ENCODE results near the gene PCGF1. TPM values are rescaled to one million over a fixed set of nuclear protein-coding genes. Genes with fewer than 3 reads are reported as not detected.

Gene PCGF1
- total RNA-seq, 1 donor from 2014 or later = 17.9 TPM

DNA sequence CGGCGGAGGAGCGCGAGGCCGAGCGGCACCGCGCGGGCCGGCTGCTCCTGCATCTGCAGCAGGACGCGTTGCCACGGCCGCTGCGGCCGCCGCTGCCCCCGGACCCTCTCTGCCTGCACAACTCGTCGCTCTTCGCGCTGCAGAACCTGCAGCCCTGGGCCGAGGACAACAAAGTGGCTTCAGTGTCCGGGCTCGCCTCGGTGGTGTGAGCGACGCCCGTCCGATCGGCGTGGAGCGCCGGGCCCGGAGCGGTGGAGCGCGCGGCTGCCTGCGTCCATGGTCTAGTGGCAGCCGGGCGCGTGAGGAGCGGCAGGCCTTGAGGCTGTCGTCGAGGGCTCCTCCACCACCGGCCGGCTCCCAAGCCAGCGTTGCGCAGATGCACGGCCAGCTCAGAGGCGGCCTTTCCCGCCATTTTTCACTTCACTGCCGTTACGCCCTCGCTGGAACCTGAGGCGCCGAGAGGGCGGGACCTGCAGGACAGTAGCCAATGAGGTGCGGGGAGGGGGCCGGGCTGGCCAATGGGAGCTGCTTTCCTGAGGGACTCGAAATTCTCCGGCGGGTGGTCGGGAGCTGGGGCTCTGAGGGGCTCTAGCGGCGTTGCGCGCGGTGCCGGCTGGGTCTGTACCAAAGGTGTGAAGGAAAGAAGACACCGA, 8.6 kb upstream of the PCGF1 start:
- Histone ChIP-seq H3K36me3 (ENCODE audit: insufficient read depth, low read length) (no peaks in the 10 kb centered on the region), H3K9me3 (ENCODE audit: insufficient read depth, low read depth, low read length) (no peaks in the 10 kb centered on the region), H3K4me1 (ENCODE audit: insufficient read depth, low read length) (peaks cover 10% of the 10 kb centered on the region), H3K4me2 (ENCODE audit: low read length) (peak overlapping the region; percentile 51), H4K20me1 (ENCODE audit: insufficient read depth, low read length) (peaks cover 6% of the 10 kb centered on the region), H3K9ac (ENCODE audit: low read length) (no peak overlapping the region), H2AFZ (ENCODE audit: low read depth, low read length) (peak overlapping the region; percentile 63), H3K4me3 (ENCODE audit: insufficient read depth, low read depth, low read length) (no peak overlapping the region), H3K27me3 (ENCODE audit: insufficient read depth, low read length) (peaks cover 91% of the 10 kb centered on the region), H3K27ac (ENCODE audit: low read depth, low read length) (no peak overlapping the region), H3K79me2 (ENCODE audit: insufficient read depth, low read length) (no peaks in the 10 kb centered on the region)
- FAIRE-seq = no peak
- H3K27me3 Mint-ChIP-seq (ENCODE audit: low read depth, unreplicated experiment) = peaks cover 76% of the 10 kb centered on the region
- no peak overlapping the region for H3K4me3 Mint-ChIP-seq (ENCODE audit: unreplicated experiment)
- TF ChIP-seq, protein P1, sequence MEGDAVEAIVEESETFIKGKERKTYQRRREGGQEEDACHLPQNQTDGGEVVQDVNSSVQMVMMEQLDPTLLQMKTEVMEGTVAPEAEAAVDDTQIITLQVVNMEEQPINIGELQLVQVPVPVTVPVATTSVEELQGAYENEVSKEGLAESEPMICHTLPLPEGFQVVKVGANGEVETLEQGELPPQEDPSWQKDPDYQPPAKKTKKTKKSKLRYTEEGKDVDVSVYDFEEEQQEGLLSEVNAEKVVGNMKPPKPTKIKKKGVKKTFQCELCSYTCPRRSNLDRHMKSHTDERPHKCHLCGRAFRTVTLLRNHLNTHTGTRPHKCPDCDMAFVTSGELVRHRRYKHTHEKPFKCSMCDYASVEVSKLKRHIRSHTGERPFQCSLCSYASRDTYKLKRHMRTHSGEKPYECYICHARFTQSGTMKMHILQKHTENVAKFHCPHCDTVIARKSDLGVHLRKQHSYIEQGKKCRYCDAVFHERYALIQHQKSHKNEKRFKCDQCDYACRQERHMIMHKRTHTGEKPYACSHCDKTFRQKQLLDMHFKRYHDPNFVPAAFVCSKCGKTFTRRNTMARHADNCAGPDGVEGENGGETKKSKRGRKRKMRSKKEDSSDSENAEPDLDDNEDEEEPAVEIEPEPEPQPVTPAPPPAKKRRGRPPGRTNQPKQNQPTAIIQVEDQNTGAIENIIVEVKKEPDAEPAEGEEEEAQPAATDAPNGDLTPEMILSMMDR (IDR thresholded peaks at IDR 0.05; ENCODE audit: insufficient read depth, low read depth, low read length) = no peak
- TF ChIP-seq EZH2 (IDR thresholded peaks at IDR 0.05; ENCODE audit: insufficient read depth, low read length) = peak; percentile 82
- H3K27ac Mint-ChIP-seq (ENCODE audit: unreplicated experiment) = no peak overlapping the region
- no peaks in the 10 kb centered on the region for H3K36me3 Mint-ChIP-seq (ENCODE audit: low read depth, unreplicated experiment)
- no peaks in the 10 kb centered on the region for H3K4me1 Mint-ChIP-seq (ENCODE audit: low read depth, unreplicated experiment)
- peaks cover 8% of the 10 kb centered on the region for H3K9me3 Mint-ChIP-seq (ENCODE audit: unreplicated experiment)
- no peak for DNase-seq (ENCODE audit: low read depth)

DNA sequence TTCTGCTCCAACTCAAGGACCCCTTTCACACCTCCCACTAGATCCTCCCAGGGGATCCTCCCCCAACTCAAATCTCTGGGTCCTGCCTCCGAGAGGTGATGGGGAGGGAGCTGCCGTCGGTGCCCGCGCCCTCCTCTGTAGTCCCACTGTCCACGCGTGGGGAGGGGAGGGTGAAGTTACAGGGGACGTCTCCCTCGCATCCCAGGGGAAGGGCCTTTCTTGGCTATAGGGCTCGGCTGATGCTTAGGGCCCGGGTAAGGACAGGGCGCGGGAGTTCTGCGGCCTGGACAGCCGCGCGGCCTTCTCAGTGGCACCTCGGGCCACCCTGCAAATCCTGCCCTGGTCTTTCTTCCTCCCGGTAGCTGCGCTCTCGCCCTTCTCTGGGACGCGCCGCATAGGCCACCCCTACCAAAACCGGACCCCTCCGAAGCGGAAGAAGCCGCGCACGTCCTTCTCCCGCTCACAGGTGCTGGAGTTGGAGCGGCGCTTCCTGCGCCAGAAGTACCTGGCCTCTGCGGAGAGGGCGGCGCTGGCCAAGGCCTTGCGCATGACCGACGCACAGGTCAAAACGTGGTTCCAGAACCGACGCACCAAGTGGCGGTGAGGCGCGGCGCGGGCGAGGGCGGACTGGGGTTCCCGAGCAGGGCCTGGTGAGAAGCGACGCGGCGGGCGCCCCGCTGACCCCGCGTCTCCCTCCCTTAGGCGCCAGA, 7.9 kb upstream of the PCGF1 start:
- Histone ChIP-seq H3K36me3 (ENCODE audit: insufficient read depth, low read length) (no peaks in the 10 kb centered on the region), H3K9me3 (ENCODE audit: insufficient read depth, low read depth, low read length) (no peaks in the 10 kb centered on the region), H3K4me1 (ENCODE audit: insufficient read depth, low read length) (peaks cover 11% of the 10 kb centered on the region), H3K4me2 (ENCODE audit: low read length) (peak overlapping the region; percentile 51), H3K27ac (ENCODE audit: low read depth, low read length) (no peak overlapping the region), H3K4me3 (ENCODE audit: insufficient read depth, low read depth, low read length) (no peak overlapping the region), H3K79me2 (ENCODE audit: insufficient read depth, low read length) (no peaks in the 10 kb centered on the region), H3K9ac (ENCODE audit: low read length) (no peak overlapping the region), H2AFZ (ENCODE audit: low read depth, low read length) (peak overlapping the region; percentile 63), H4K20me1 (ENCODE audit: insufficient read depth, low read length) (peaks cover 6% of the 10 kb centered on the region), H3K27me3 (ENCODE audit: insufficient read depth, low read length) (peaks cover 91% of the 10 kb centered on the region)
- FAIRE-seq (no peak), DNase-seq (ENCODE audit: low read depth) (no peak)
- H3K27ac Mint-ChIP-seq (ENCODE audit: unreplicated experiment) = no peak overlapping the region
- H3K36me3 Mint-ChIP-seq (ENCODE audit: low read depth, unreplicated experiment) = no peaks in the 10 kb centered on the region
- H3K9me3 Mint-ChIP-seq (ENCODE audit: unreplicated experiment) = peaks cover 8% of the 10 kb centered on the region
- H3K27me3 Mint-ChIP-seq (ENCODE audit: low read depth, unreplicated experiment) = peaks cover 80% of the 10 kb centered on the region
- TF ChIP-seq, protein P1 (IDR thresholded peaks at IDR 0.05; ENCODE audit: insufficient read depth, low read depth, low read length) = no peak
- TF ChIP-seq EZH2 (IDR thresholded peaks at IDR 0.05; ENCODE audit: insufficient read depth, low read length) = peak; percentile 96
- no peaks in the 10 kb centered on the region for H3K4me1 Mint-ChIP-seq (ENCODE audit: low read depth, unreplicated experiment)
- H3K4me3 Mint-ChIP-seq (ENCODE audit: unreplicated experiment) = no peak overlapping the region
